Pulmonary artery endothelial cell (primary cell): ENCODE data around the gene CDC37L1. TPM values are rescaled to one million over a fixed set of nuclear protein-coding genes. Genes with fewer than 3 reads are reported as not detected.

Experiments
- DNase-seq: peaks from one replicate; pipeline ENCODE4 v3.0.0-alpha.2; 2011; ENCODE audit warnings: low read depth, low spot score
- total RNA-seq: library from RNA; depleted of rRNA; stranded (reverse); fragments of >200 nt; gene quantifications from 2 replicates; pipeline ENCODE4 v1.2.3, GENCODE V29; 2014

The CDC37L1 gene
- total RNA-seq, 1 donor from 2014 or later = 8.5 TPM

DNA sequence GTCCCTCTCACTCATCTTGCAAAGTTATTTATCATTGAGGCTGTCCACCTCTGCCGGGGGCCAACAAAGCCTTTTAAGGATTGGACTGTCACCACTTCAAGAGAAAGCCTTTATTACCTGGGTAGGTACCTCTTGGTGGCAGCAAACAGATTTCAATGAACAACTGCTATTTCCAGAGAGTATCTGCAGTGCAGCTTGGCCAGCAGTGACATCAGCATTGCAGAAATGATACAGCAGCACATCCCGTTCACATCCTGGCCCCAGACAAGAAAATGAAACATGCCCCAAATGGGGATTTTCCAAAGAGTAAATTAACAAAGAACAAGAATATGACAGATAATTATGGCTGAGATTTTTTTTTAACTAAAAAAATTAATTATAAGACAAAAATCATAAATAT is 10.8 kb upstream of the CDC37L1 start:
- DNase-seq = no peak

DNA sequence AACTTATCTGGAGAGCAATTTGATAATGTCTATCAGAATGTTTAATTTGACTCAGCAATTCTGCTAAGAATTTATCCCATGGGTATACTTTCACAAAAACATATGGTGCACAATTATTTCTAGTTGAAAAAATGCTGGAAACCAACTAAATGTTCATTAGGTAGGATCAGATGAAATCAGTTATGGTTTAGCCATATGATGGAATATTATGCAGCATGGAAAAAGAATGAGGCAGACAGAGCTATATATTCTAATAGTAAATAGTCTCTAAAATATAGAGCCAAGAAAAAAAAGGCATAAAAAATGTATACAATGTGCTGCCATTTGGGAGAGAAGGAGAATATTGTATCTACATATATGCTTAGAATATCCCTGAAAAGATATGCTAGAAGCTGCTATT is 9.5 kb upstream of the CDC37L1 start:
- no peak for DNase-seq

DNA sequence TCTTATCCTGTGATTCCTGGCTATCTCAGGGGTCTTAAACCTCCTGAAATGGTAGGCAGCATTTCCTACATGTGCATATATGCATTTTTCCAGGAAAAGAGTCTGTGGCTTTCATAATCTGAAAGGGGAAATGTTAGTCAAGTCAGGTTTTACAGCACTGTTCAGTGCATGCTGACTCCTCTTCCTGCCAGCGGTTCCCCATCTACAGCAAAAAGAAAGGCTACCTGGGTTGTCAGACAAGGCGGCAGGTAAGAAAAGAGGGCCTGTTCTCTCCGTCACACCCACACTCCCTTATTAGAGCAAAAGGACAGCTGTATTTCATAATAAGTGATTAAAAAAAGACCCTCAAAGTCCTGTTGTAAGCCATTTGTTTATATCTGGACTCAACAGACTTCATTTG is 8.8 kb upstream of the CDC37L1 start:
- no peak for DNase-seq

DNA sequence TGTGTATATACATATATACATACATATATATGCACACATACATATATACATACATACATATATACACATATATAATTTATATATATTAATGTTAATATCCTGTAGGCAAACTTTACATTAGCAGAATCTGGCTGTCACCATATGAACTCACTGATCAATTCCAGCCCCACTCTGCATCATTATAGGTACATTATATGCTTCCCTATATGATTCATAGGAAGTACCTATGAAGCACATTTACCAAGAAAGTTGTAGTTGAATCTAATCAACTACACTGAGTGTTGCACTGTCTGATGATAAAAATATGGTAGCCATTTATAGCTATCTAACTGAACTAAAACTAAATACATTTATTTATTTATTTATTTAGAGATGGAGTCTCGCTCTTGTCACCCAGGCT is 7.6 kb upstream of the CDC37L1 start:
- DNase-seq = no peak

DNA sequence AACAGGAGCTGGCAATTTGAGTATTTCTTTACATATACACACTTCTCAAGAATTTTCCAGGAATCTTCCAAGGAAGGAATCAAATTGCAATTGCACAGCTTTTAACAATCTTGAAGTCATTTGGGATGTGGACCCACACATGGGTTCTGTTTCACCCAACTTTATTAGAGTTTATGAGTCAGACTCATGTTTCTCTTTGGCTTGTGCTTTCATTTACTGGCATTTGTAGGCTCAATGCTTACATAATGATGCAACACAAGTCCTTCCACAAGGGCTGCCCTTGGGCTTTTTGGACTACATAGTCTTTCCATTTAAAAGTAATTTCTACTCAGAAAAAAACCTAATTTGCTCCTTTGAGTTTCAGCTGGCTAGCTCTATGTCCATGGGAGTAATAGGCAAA is 4.6 kb upstream of the CDC37L1 start:
- no peak for DNase-seq

DNA sequence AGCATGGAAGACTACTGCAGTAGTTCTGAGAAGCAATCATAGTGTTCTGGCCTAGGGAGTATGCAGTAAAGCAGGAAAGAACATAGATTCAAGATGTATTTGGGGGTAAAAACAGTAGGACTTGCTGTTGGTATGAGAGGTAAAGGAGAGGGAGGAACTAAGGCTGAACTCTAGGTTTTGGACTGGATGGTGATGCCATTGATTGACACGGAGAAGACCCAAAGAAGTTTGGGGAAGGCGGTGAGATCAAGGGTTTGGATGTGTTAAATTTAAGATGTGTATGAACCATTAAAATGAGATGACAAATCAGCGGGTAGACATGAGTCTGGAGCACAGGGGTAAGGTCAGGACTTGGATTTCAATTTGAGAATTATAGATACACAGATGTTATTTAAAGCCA is 2.0 kb upstream of the CDC37L1 start:
- DNase-seq = no peak

DNA sequence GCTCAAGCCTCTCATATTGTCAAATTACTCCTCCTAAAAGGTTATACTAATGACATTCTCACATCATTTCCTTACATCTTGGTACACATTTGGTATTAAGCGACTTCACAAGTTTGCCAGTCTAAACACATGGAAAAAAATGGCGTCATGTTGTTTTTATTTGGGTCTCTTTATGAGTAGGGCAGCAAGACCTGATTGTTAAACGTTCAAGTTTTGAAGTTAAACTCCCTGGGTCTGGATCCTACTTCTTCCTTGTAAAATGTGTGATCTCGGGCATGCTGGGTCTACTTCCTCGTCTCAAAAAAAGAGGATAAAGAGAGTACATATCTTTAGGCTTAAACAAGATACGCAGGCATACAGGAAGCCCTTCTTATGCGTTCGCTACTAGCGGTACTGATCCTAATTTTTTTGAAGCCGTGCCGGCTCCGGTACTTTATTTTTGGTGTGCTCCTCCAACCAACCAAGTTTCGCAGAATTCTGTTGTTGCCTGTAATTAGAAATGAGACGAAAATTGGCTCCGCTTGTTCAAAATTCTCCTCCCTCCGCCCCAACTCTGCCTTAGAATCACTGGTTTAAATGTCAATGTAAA is 596 bp upstream of the CDC37L1 start:
- DNase-seq = no peak

DNA sequence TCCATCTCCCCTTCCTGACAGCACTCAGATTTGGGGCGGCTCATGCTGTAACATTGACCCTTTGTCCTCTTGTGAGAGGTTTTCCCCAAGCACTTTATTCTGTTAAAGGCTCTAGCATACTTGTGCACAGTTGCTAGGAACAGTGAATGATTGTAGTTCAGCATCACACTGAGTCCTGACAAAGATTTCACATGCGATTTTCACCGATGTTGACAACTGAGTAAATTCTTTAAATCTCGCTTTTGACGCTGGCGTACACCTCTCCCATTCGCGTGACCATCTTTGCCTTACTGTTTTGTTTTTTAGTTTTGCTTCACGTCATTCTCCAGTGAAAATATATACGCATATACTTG is 780 bp downstream of the CDC37L1 start:
- no peak for DNase-seq

DNA sequence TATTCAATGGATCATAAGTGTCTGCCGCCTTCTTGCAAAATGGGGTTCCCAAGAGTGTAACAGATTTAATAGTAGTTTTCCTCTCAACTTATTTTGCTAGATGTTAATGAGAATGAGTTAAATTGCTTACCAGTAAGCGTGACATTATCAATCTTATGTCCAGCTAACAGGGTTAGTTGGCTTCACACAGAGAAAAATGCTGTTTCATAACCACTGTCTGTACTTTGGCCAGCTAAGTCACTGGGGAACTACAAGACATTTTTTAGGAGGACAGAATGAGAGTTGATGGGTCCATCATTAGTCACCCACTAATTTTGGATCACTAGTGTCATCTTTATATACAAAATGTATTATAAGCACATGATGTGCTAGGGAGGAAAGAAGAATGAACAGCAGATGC is 1.4 kb downstream of the CDC37L1 start:
- no peak for DNase-seq

DNA sequence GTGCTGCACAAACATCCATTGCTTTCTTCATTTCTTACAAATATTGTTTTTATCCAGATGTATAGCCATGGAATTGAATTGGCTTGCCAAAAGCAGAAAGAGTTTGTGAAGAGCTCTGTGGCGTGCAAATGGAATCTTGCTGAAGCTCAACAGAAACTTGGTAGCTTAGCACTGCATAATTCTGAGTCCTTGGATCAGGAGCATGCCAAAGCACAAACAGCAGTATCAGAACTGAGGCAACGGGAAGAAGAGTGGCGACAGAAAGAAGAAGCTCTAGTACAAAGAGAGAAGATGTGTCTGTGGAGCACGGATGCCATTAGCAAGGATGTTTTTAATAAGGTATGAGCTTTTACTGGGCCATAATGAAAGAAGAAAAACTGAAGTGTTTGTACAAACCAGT is 5.5 kb downstream of the CDC37L1 start:
- no peak for DNase-seq

DNA sequence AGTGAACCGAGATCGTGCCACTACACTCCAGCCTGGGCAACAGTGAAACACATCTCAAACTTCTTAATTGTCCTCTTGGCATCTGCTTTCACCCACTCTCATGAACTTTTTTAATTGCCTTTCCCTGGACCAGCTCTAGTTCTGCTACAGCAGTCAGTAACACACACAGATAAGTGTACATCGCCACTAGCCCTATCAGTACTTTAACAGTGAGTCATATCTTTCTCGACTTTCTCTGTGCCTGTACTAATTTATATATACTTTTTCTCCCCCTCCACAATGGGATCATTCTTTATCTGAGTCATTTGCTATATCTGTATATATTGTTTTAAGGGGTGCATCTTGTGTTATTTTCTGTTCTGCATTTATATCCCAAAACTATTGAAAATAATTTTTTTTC is 6.7 kb downstream of the CDC37L1 start:
- no peak for DNase-seq

DNA sequence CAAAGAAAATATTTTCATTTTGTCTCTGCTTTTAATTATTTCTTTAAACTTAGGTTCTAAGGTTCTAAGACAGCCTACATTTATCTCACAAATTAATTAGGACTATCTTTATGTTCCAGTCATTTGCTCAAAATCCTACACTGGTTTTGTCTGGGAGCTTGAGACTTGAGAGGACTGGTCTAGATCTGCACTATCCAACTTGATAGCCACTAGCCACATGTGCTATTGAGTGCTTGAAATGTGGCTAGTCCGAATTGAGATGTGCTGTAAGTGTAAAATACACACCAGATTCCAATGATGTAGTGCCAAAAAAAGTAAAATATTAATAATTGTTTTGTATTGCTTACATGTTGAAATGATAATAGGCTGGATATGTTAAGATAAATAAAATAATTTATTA is 7.2 kb downstream of the CDC37L1 start:
- no peak for DNase-seq

DNA sequence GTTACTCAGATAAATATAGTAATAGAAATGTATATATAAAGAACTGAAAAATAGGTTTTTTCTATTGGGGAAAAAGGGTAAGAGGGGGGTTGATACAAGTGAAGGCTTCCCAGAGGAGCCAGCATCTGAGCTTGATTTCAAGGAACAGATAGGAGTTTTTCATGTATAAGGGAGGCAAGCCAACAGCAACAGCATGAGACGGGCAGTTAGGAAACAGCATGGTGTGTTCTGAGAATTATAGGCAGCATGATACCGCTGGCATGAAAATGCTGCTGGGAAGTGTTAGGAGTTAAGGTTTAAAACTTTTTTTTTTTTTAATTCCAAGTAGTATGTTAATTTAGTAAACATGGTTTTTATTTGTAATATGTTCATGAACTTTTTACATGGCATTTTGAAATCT is 9.7 kb downstream of the CDC37L1 start:
- no peak for DNase-seq

DNA sequence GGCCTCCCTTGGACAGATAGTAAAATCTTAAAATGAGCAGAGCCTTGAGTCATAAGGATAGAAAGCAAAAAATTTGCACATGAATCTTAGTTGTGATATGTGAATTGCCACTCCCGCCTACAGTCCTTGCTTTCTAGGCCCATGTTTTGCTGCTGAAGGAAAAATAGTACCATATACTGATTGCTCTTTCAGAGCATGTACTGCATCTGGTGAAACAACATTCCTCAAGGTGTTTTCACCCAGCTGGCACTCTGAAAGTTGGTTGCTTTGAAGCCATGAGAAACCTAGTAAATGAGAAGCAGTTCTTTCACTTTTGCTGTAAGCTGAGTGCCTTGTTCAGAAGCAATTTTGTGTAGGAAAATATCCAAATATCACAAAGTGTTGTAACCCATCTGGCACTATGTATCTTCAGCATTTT is 10.3 kb downstream of the CDC37L1 start:
- DNase-seq = no peak

DNA sequence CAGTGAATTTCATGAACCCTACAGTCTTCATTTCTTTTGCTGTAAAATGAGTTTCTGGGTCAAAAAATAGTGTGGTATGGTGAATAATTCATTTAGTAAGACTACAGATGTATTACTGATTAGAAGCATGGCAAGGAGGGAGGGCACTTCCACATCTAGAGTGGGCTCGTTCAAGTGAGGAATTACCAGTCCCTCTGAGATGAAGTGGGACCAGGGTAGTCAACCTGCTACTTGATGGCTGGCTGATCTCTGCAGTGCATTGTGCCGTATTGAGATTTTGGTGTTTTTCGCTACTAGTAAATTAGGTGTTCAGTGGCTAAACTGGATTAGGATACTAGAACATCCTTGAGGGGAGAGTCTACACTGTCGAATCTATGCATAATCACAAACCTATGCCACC is 10.8 kb downstream of the CDC37L1 start:
- no peak for DNase-seq

DNA sequence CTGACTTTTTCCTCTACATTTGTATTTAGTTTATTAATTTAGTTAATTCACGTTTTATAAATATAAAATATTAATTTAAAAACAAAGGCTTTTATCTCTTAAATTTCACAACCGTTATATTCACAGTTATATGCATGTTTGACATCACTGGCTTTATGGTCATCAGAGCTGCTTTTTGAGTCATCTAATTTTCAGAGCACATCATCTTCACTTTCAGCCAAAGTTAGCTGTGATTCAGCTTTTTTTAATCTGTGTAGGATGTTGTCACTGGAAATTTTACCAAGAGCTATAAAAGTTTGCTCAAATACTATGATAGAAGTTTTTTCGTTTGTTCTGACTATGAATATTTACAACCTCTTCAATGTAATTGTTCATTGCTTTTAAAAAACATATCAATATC is 12.4 kb downstream of the CDC37L1 start:
- DNase-seq = no peak

DNA sequence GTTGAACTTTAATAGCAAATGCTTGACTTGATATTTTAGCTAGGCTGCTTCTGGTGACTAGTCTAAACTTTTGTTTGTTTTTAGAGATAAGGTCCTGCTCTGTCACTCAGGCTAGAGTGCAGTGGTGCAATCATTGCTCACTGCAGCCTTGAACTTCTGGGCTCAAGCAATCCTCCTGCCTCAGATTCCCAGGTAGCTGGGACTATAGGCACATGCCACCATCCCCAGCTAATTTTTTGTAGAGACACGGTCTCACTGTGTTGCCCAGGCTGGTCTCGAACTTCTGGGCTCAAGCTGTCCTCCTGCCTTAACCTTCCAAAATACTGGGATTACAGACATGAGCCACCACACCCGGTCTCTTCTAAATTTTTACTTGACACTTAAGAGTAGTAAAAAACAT is 20.7 kb downstream of the CDC37L1 start:
- no peak for DNase-seq

DNA sequence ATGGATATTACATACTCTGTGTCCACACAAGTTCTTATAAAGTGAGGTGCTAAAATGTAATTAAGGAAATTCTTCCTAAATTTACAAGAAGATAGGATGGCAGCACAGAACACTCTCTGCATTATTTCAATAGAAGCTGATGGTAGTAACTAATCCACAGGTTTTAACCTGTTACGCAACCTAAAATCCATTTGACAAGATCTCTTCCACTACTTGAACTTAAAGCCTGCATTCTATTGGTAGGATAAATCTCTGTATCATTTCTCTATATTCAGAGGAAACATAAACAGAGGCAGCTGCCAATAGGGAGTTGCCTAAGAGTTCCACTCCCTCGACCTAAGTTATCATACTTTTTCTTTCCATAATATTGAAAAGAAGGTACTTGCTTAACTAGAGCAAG is 21.6 kb downstream of the CDC37L1 start:
- no peak for DNase-seq

DNA sequence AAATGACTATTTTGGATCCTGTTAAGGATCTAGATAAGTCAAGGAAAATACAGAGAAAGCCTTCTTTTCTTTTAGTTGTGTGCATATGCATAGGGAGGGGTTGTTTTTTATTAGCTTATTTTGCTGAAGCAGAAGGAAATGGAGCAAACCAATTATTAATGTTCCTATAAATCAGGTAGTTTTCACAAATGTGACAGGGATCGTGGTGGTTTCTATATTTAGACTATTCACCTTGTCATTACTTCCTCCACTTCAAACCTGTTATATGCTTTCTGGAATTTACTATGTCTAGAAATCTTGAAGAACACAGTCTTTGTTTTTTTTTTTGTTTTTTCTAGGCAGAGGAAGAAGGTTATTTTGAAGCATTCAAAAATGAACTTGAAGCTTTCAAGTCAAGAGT is 22.2 kb downstream of the CDC37L1 start:
- no peak for DNase-seq

DNA sequence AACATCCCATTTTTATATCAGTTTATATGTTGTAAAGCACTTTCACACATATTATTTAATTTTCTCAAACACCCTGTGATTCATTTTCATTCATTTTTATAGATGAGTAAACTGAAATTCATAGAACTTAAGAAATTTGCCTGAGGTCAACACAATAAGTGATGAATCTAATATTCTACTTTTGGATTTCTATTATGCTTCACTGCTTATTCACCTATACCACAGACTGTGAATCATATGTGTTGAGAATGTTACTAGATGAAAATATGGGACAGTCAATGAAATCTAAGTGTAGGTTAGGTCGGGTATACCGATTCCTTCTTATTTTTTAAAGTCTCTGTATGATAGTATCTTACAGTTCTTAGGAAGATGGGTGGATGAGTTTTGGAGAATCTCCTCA is 24.8 kb downstream of the CDC37L1 start:
- no peak for DNase-seq

DNA sequence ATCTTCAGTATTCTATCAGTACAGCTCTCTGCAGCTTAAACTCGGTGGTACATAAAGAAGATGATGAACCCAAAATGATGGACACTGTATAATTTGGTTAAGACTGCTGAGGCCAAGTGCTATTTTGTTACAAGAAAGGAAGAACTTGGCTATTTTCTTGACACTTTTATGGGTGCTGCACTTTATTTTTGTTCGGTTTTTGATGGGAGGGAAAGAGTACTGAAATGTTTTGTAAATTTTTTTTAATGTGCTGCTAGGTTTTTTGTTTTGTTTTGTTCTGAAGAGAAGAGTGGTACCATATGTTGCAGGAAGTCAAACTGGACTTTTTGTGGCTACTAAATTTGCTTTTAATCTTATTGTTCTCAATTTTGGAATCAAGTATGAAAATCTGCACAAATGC is 26.7 kb downstream of the CDC37L1 start:
- no peak for DNase-seq

DNA sequence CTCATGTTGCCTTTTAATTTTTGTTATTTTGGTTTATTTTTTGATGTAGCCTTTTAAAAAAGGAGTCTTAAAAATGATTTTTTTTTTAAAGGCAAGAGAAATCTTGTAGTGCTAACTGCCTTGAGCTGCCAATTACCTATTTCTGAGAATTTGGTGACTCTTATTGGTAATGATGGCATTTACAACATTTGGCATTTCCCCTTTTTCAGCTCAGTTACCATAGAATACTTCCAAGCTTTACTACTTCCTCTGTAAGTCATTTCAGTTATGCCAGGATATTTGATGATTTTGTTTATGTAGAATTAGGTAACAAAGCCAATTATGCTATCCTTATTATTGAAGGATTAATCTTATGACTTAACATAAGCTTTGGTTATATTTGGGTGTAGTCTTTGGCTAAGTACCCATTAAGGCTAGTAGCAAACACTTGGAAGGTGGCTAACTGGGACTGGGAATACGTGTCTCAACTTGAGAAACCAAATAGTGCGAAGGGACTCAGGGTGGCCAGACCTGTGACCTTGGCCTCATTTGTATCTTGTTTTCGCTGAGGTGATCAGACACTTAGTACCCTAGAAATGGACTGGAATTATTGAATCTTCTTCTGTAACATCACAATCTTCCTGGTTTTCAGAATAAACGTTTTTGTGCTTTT is 27.7 kb downstream of the CDC37L1 start:
- DNase-seq = no peak

DNA sequence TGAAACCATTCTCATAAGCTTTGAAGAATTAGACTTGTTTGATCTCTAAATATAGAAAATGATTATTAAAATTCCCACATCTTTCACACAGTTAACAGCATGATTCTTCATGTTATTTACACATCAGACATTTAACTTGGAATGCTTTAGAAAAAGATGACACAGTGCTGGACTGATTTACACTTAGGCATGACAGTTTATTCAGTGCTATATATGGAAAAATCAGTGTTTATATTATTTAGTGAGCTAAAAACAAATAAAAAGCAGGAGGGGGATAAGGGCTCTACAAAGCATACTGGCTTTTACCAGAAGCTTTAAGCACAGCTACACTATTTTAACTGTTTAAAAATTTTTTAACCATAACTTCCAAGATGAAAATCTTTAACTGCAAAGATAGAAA is 30.0 kb downstream of the CDC37L1 start:
- no peak for DNase-seq

DNA sequence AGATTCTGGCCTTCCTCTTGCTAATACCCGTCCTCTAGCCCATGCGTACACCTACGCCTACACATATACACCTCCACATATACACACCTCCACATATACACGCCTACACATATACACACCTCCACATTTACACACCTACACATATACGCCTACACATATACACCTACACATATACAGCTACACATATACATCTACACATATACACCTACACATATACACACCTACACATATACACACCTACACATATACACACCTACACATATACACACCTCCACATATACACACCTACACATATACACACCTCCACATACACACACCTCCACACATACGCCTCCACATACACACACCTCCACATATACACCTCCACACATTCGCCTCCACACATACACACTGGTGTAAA is 34.5 kb downstream of the CDC37L1 start:
- DNase-seq = no peak
